GM19351 (cell line): ENCODE measurements around the gene FEM1A.
"Not testable (repeated sequence)": the region's sequence is repeated elsewhere in the genome, so short reads cannot be mapped to it uniquely, and the experiment has no call there.

Source experiments
- ATAC-seq: cut with Tn5 transposase; IDR thresholded peaks from one replicate; pipeline ENCODE4 v1.9.1; 2021; ENCODE audit warnings: mild to moderate bottlenecking, moderate library complexity; ENCODE audit not compliant: unreplicated experiment

FEM1A gene

GRCh38 chr19:4845975-4846374, 54.4 kb downstream of the FEM1A start:
- not testable (repeated sequence) for ATAC-seq

GRCh38 chr19:4847190-4847973, 55.8 kb downstream of the FEM1A start:
- no peak for ATAC-seq

- ATAC-seq, result no peak
Measured at GRCh38 chr19:4849019-4849418, 57.5 kb downstream of the FEM1A start.
